Eye (tissue), 1 donor: ENCODE results near the gene PDCD11.

Experiments used
- DNase-seq: peaks from one replicate; pipeline ENCODE4 v3.0.0-alpha.2; 2015

The PDCD11 gene

GRCh38 chr10:103451831-103452505, 55.5 kb downstream of the PDCD11 start, which contains the start of gene CALHM2:
TSS of gene CALHM2 (minus strand) at chr10:103452370. CDS start at chr10:103449941, 2,429 bp downstream.
- DNase-seq: peak; percentile 87

- DNase-seq: no peak
Measured at GRCh38 chr10:103452506-103453230, 56.2 kb downstream of the PDCD11 start.

GRCh38 chr10:103454026-103454425, 57.6 kb downstream of the PDCD11 start:
- DNase-seq: no peak

GRCh38 chr10:103455235-103455634, 58.8 kb downstream of the PDCD11 start:
- no peak for DNase-seq

- DNase-seq: no peak
Measured at GRCh38 chr10:103456074-103456660, 59.7 kb downstream of the PDCD11 start.

- DNase-seq: no peak
Measured at GRCh38 chr10:103457176-103457712, 60.8 kb downstream of the PDCD11 start.

GRCh38 chr10:103457896-103458583, 61.6 kb downstream of the PDCD11 start:
- no peak for DNase-seq

- DNase-seq: no peak
Measured at GRCh38 chr10:103458720-103459119, 62.3 kb downstream of the PDCD11 start, which contains the start of gene CALHM1. TSS of gene CALHM1 (minus strand) at chr10:103458900. CDS start at chr10:103458751, 149 bp downstream.

- no peak for DNase-seq
Measured at GRCh38 chr10:103459615-103460014, 63.2 kb downstream of the PDCD11 start.

- DNase-seq: no peak
Measured at GRCh38 chr10:103463499-103463898, 67.1 kb downstream of the PDCD11 start.

- no peak for DNase-seq
Measured at GRCh38 chr10:103465411-103466179, 69.2 kb downstream of the PDCD11 start.

GRCh38 chr10:103466734-103467133, 70.3 kb downstream of the PDCD11 start:
- DNase-seq: no peak

- no peak for DNase-seq
Measured at GRCh38 chr10:103467406-103467805, 71.0 kb downstream of the PDCD11 start.

GRCh38 chr10:103469201-103469600, 72.8 kb downstream of the PDCD11 start:
- DNase-seq: no peak

- DNase-seq: no peak
Measured at GRCh38 chr10:103470761-103471653, 74.6 kb downstream of the PDCD11 start.

- no peak for DNase-seq
Measured at GRCh38 chr10:103472005-103472404, 75.6 kb downstream of the PDCD11 start.

GRCh38 chr10:103473261-103473671, 76.8 kb downstream of the PDCD11 start:
- DNase-seq: peak; percentile 50

GRCh38 chr10:103474077-103474476, 77.7 kb downstream of the PDCD11 start:
- DNase-seq: no peak

- no peak for DNase-seq
Measured at GRCh38 chr10:103475437-103475836, 79.0 kb downstream of the PDCD11 start.

- no peak for DNase-seq
Measured at GRCh38 chr10:103476046-103476768, 79.8 kb downstream of the PDCD11 start.
